Measurements from ENCODE around the gene HSD17B13.
"Not testable (repeated sequence)": the region's sequence is repeated elsewhere in the genome, so short reads cannot be mapped to it uniquely, and the experiment has no call there.

HSD17B13 gene

GRCh38 chr4:87322754-87323153 is at the start of gene HSD17B13:
TSS of gene HSD17B13 (minus strand) at chr4:87322882. CDS start at chr4:87322841, 41 bp downstream.
- no peak within 1 kb of the TSS for H3K27ac Mint-ChIP-seq
- H3K4me3 Mint-ChIP-seq = no peak within 1 kb of the TSS
- H3K9me3 Mint-ChIP-seq = no peaks in the 10 kb centered on the region
- no peaks in the 10 kb centered on the region for H3K4me1 Mint-ChIP-seq (ENCODE audit: low read depth)
- no peaks in the 10 kb centered on the region for H3K36me3 Mint-ChIP-seq (ENCODE audit: low read depth)
- H3K27me3 Mint-ChIP-seq (ENCODE audit: low read depth) = no peaks in the 10 kb centered on the region

- H3K4me3 Mint-ChIP-seq = no peak overlapping the region
- H3K4me1 Mint-ChIP-seq (ENCODE audit: low read depth) = no peaks in the 10 kb centered on the region
- H3K27ac Mint-ChIP-seq = no peak overlapping the region
- H3K27me3 Mint-ChIP-seq (ENCODE audit: low read depth) = no peaks in the 10 kb centered on the region
- peaks cover 25% of the 10 kb centered on the region for H3K36me3 Mint-ChIP-seq (ENCODE audit: low read depth)
- H3K9me3 Mint-ChIP-seq = no peaks in the 10 kb centered on the region
These were observed 47.4 kb upstream of the HSD17B13 start for GRCh38 chr4:87370068-87370467.

- no peak overlapping the region for H3K27ac Mint-ChIP-seq
- H3K36me3 Mint-ChIP-seq (ENCODE audit: low read depth) = peaks cover 24% of the 10 kb centered on the region
- no peaks in the 10 kb centered on the region for H3K4me1 Mint-ChIP-seq (ENCODE audit: low read depth)
- no peaks in the 10 kb centered on the region for H3K27me3 Mint-ChIP-seq (ENCODE audit: low read depth)
- H3K4me3 Mint-ChIP-seq = no peak overlapping the region
- no peaks in the 10 kb centered on the region for H3K9me3 Mint-ChIP-seq
These were observed 44.0 kb upstream of the HSD17B13 start for GRCh38 chr4:87366521-87367162.

- Mint-ChIP-seq H3K27ac (no peak overlapping the region), H3K27me3 (ENCODE audit: low read depth) (no peaks in the 10 kb centered on the region), H3K4me3 (no peak overlapping the region), H3K9me3 (no peaks in the 10 kb centered on the region), H3K4me1 (ENCODE audit: low read depth) (no peaks in the 10 kb centered on the region), H3K36me3 (ENCODE audit: low read depth) (peaks cover 18% of the 10 kb centered on the region)
These were observed 42.7 kb upstream of the HSD17B13 start for GRCh38 chr4:87365348-87365747.

- no peaks in the 10 kb centered on the region for H3K27me3 Mint-ChIP-seq (ENCODE audit: low read depth)
- no peak overlapping the region for H3K27ac Mint-ChIP-seq
- no peaks in the 10 kb centered on the region for H3K4me1 Mint-ChIP-seq (ENCODE audit: low read depth)
- H3K4me3 Mint-ChIP-seq = no peak overlapping the region
- H3K9me3 Mint-ChIP-seq = no peaks in the 10 kb centered on the region
- peaks cover 15% of the 10 kb centered on the region for H3K36me3 Mint-ChIP-seq (ENCODE audit: low read depth)
These were observed 40.9 kb upstream of the HSD17B13 start for GRCh38 chr4:87363552-87363951.

- no peaks in the 10 kb centered on the region for H3K27me3 Mint-ChIP-seq (ENCODE audit: low read depth)
- peaks cover 5% of the 10 kb centered on the region for H3K36me3 Mint-ChIP-seq (ENCODE audit: low read depth)
- H3K27ac Mint-ChIP-seq = no peak overlapping the region
- no peaks in the 10 kb centered on the region for H3K4me1 Mint-ChIP-seq (ENCODE audit: low read depth)
- no peak overlapping the region for H3K4me3 Mint-ChIP-seq
- H3K9me3 Mint-ChIP-seq = no peaks in the 10 kb centered on the region
These were observed 37.8 kb upstream of the HSD17B13 start for GRCh38 chr4:87360338-87360935.

GRCh38 chr4:87359258-87359657 is 36.6 kb upstream of the HSD17B13 start:
- Mint-ChIP-seq H3K9me3 (no peaks in the 10 kb centered on the region), H3K36me3 (ENCODE audit: low read depth) (peaks cover 2% of the 10 kb centered on the region), H3K27me3 (ENCODE audit: low read depth) (no peaks in the 10 kb centered on the region), H3K27ac (no peak overlapping the region), H3K4me1 (ENCODE audit: low read depth) (no peaks in the 10 kb centered on the region), H3K4me3 (no peak overlapping the region)

GRCh38 chr4:87356832-87357526 is 34.3 kb upstream of the HSD17B13 start:
- no peaks in the 10 kb centered on the region for H3K27me3 Mint-ChIP-seq (ENCODE audit: low read depth)
- H3K9me3 Mint-ChIP-seq = no peaks in the 10 kb centered on the region
- H3K36me3 Mint-ChIP-seq (ENCODE audit: low read depth) = peaks cover 9% of the 10 kb centered on the region
- H3K4me1 Mint-ChIP-seq (ENCODE audit: low read depth) = peaks cover 2% of the 10 kb centered on the region
- no peak overlapping the region for H3K4me3 Mint-ChIP-seq
- no peak overlapping the region for H3K27ac Mint-ChIP-seq

GRCh38 chr4:87354168-87355102 is 31.8 kb upstream of the HSD17B13 start:
- Mint-ChIP-seq H3K9me3 (no peaks in the 10 kb centered on the region), H3K27me3 (ENCODE audit: low read depth) (no peaks in the 10 kb centered on the region), H3K36me3 (ENCODE audit: low read depth) (peaks cover 9% of the 10 kb centered on the region), H3K4me1 (ENCODE audit: low read depth) (peaks cover 2% of the 10 kb centered on the region), H3K4me3 (no peak overlapping the region), H3K27ac (no peak overlapping the region)

- Mint-ChIP-seq H3K9me3 (no peaks in the 10 kb centered on the region), H3K27ac (no peak overlapping the region), H3K36me3 (ENCODE audit: low read depth) (peaks cover 7% of the 10 kb centered on the region), H3K4me3 (no peak overlapping the region), H3K4me1 (ENCODE audit: low read depth) (peaks cover 2% of the 10 kb centered on the region), H3K27me3 (ENCODE audit: low read depth) (no peaks in the 10 kb centered on the region)
These were observed 30.9 kb upstream of the HSD17B13 start for GRCh38 chr4:87353592-87353991.

GRCh38 chr4:87345139-87345538 is 22.5 kb upstream of the HSD17B13 start:
- peaks cover 17% of the 10 kb centered on the region for H3K36me3 Mint-ChIP-seq (ENCODE audit: low read depth)
- no peaks in the 10 kb centered on the region for H3K27me3 Mint-ChIP-seq (ENCODE audit: low read depth)
- H3K4me3 Mint-ChIP-seq = no peak overlapping the region
- H3K27ac Mint-ChIP-seq = no peak overlapping the region
- H3K4me1 Mint-ChIP-seq (ENCODE audit: low read depth) = no peaks in the 10 kb centered on the region
- H3K9me3 Mint-ChIP-seq = peaks cover 18% of the 10 kb centered on the region

- Mint-ChIP-seq H3K4me3 (no peak overlapping the region), H3K9me3 (peaks cover 18% of the 10 kb centered on the region), H3K36me3 (ENCODE audit: low read depth) (peaks cover 25% of the 10 kb centered on the region)
These were observed 20.2 kb upstream of the HSD17B13 start for GRCh38 chr4:87342872-87343271.

GRCh38 chr4:87341954-87342635 is 19.4 kb upstream of the HSD17B13 start:
- H3K4me1 Mint-ChIP-seq (ENCODE audit: low read depth); H3K27me3 Mint-ChIP-seq (ENCODE audit: low read depth); H3K4me3 Mint-ChIP-seq; H3K27ac Mint-ChIP-seq: not testable (repeated sequence)
- peaks cover 25% of the 10 kb centered on the region for H3K36me3 Mint-ChIP-seq (ENCODE audit: low read depth)
- H3K9me3 Mint-ChIP-seq = peaks cover 18% of the 10 kb centered on the region

More at GRCh38 chr4:87342872-87343271, 20.2 kb upstream of the HSD17B13 start:
- H3K27me3 Mint-ChIP-seq (ENCODE audit: low read depth) = no peaks in the 10 kb centered on the region
- no peak overlapping the region for H3K27ac Mint-ChIP-seq
- H3K4me1 Mint-ChIP-seq (ENCODE audit: low read depth) = peaks cover 1% of the 10 kb centered on the region

GRCh38 chr4:87339440-87339839 is 16.8 kb upstream of the HSD17B13 start:
- Mint-ChIP-seq H3K9me3 (peaks cover 5% of the 10 kb centered on the region), H3K27me3 (ENCODE audit: low read depth) (no peaks in the 10 kb centered on the region), H3K36me3 (ENCODE audit: low read depth) (peaks cover 21% of the 10 kb centered on the region), H3K4me1 (ENCODE audit: low read depth) (peaks cover 1% of the 10 kb centered on the region), H3K4me3 (no peak overlapping the region), H3K27ac (no peak overlapping the region)

Data from T-helper 1 cell treated with Interleukin-12 subunit alpha and Interleukin-12 subunit beta and Interleukin-4 antibody, amounts not matched to agents 30 μg/mL and 1 μg/mL, for 36 hours (primary cell).